ENCODE data around the gene RPS13.

- TF ChIP-seq POLR2A (IDR thresholded peaks at IDR 0.05) (no peak), CTCF (IDR thresholded peaks at IDR 0.05) (no peak)
These were observed 50.9 kb downstream of the RPS13 start for GRCh38 chr11:17026487-17027082.
